Fibroblast of skin of right quadriceps (primary cell): Measurements from ENCODE around the gene PDAP1.
"Not testable (repeated sequence)": the region's sequence is repeated elsewhere in the genome, so short reads cannot be mapped to it uniquely, and the experiment has no call there.

Experiments used
- DNase-seq: peaks from one replicate; pipeline ENCODE4 v3.0.0-alpha.2; 2013

The PDAP1 gene

GRCh38 chr7:99408379-99409191 lies at the start of gene PDAP1, which contains the start of gene BUD31:
Gene PDAP1, minus strand, starts transcription at chr7:99408597. Its CDS starts 49 bp downstream, at chr7:99408548.
Gene BUD31, plus strand, starts transcription at chr7:99408969. Its CDS starts 2,124 bp downstream, at chr7:99411093.
- peak; percentile 95 for DNase-seq

- no peak for DNase-seq
Observed at GRCh38 chr7:99457650-99458493, 49.5 kb upstream of the PDAP1 start.

- no peak for DNase-seq
Observed at GRCh38 chr7:99457050-99457649, 48.8 kb upstream of the PDAP1 start.

GRCh38 chr7:99456288-99456687 lies 47.9 kb upstream of the PDAP1 start:
- DNase-seq: no peak

- DNase-seq: no peak
Observed at GRCh38 chr7:99455874-99456273, 47.5 kb upstream of the PDAP1 start.

- no peak for DNase-seq
Observed at GRCh38 chr7:99453105-99453504, 44.7 kb upstream of the PDAP1 start.

- DNase-seq: no peak
Observed at GRCh38 chr7:99452541-99452940, 44.1 kb upstream of the PDAP1 start.

- no peak for DNase-seq
Observed at GRCh38 chr7:99451936-99452335, 43.5 kb upstream of the PDAP1 start.

GRCh38 chr7:99449326-99449725 lies 40.9 kb upstream of the PDAP1 start:
- DNase-seq: no peak

- DNase-seq: no peak
Observed at GRCh38 chr7:99448855-99449254, 40.5 kb upstream of the PDAP1 start.

- DNase-seq: no peak
Observed at GRCh38 chr7:99447943-99448342, 39.5 kb upstream of the PDAP1 start.

GRCh38 chr7:99446096-99446495 lies 37.7 kb upstream of the PDAP1 start:
- no peak for DNase-seq

- peak; percentile 27 for DNase-seq
Observed at GRCh38 chr7:99440195-99440594, 31.8 kb upstream of the PDAP1 start.

- peak; percentile 94 for DNase-seq
Observed at GRCh38 chr7:99438573-99439480, 30.4 kb upstream of the PDAP1 start, which contains the start of the genes CPSF4 and PTCD1. Gene CPSF4, plus strand, starts transcription at chr7:99438943. Its CDS starts 140 bp downstream, at chr7:99439083. Gene PTCD1, minus strand, starts transcription at chr7:99438798. Its CDS starts 3,556 bp downstream, at chr7:99435242.

- DNase-seq: no peak
Observed at GRCh38 chr7:99437946-99438572, 29.7 kb upstream of the PDAP1 start.

- DNase-seq: no peak
Observed at GRCh38 chr7:99433158-99433557, 24.8 kb upstream of the PDAP1 start.

GRCh38 chr7:99431756-99432540 lies 23.6 kb upstream of the PDAP1 start:
- not testable (repeated sequence) for DNase-seq

- no peak for DNase-seq
Observed at GRCh38 chr7:99429756-99430155, 21.4 kb upstream of the PDAP1 start.

GRCh38 chr7:99428972-99429566 lies 20.7 kb upstream of the PDAP1 start:
- no peak for DNase-seq
